ENCODE measurements around the gene RAB3IL1.

The RAB3IL1 gene

DNA sequence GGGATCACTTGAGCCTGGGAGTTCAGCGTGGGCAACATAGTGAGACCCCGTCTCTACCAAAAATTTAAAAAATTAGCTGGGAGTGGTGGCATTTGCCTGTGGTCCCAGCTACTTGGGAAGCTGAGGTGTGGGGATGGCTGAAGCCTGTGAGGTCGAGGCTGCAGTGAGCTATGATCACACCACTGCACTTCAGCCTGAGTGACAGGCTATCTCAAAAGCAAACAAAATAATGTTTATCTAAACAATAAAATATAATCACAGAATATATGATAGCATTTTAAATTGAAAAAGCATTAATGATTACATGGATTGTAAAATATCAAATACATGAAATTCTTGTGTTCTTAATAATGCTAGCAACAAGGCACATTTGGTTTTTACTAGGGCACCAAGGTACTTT is 35.5 kb upstream of the RAB3IL1 start:
- no peak for DNase-seq

DNA sequence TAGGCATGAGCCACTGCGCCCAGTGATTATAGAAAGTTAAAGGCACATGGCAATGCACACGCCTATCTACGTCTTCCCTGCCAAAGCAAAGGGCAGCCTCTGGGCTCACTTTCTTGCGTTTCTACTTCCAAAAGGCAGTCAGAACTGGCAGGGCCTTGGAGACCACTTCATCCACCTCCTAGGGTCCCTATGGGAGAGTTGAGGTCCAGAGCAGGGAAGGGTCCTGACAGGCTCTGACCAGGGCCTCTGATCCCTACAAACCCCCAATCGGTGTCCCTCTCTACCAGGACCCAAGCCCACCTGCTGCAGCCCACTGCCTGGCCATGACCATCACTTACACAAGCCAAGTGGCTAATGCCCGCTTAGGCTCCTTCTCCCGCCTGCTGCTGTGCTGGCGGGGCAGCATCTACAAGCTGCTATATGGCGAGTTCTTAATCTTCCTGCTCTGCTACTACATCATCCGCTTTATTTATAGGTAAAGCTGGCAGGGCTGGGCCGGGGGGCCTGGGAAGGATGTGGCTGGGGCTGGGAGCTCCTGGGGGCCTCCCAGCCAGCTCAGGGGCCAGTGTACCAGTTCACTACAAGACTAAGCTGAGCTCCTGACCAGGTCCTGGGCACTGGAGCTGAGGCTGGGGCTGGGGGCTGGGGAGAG is 34.2 kb upstream of the RAB3IL1 start:
- DNase-seq, result no peak

DNA sequence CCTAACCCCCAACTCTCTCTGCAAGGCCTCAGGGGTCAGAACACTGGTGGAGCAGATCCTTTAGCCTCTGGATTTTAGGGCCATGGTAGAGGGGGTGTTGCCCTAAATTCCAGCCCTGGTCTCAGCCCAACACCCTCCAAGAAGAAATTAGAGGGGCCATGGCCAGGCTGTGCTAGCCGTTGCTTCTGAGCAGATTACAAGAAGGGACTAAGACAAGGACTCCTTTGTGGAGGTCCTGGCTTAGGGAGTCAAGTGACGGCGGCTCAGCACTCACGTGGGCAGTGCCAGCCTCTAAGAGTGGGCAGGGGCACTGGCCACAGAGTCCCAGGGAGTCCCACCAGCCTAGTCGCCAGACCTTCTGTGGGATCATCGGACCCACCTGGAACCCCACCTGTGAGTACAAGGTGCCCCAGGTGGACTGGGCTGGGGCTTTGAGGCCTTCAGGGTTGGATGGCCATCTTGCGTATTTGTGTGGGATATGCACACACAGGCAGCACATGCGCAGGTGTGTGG is 32.7 kb upstream of the RAB3IL1 start, which contains the start of gene BEST1:
Gene BEST1, plus strand, starts transcription at position 317 of the 513 bp plus-strand sequence. CDS start 1,456 bp downstream, outside the sequence.
- no peak for DNase-seq

DNA sequence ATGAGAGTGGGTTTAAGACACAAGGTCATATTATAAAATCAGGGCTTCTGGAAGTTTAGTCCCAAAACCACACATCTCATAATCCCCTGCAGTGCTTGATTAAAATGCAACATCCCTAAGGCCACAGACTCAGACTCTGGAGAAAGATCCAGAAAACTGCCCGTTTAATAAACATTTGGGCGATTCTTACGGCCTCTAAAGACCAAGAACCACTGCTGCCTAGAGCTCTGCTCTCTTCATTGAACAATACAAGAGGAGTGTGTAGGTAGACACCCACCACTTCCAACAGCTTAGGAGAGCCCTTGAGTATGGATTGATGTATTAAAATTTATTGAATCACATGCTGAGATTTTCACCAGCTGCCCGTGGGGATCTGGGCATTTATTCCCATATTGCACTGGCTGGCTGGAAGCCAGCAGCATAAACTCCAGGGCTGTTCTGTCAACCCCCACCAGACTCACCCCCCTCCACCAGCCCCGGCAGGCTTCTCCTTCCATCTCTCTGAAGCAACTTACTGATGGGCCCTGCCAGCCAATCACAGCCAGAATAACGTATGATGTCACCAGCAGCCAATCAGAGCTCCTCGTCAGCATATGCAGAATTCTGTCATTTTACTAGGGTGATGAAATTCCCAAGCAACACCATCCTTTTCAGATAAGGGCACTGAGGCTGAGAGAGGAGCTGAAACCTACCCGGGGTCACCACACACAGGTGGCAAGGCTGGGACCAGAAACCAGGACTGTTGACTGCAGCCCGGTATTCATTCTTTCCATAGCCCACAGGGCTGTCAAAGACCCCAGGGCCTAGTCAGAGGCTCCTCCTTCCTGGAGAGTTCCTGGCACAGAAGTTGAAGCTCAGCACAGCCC is 32.0 kb upstream of the RAB3IL1 start:
- peak; percentile 81 to 84 (median 82) for DNase-seq

DNA sequence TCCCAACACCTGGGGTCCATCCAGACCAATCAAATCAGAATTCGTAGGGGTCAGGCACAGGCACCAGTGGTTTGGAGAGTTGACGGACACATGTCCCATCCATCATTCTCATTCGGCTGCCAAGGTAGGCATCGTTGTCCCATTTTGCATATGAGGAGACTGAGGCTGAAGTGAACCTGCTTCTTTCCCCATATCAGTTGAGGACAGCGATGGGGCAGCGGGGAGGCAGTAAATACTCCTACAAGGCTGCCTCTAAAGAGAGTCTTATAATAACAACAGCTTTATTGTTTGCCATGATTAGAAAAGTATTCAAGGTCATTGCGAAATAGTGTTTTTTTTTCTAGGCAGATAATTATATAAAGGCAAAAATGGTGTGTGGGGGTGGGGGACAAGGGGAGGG is 31.1 kb upstream of the RAB3IL1 start:
- DNase-seq, result no peak

DNA sequence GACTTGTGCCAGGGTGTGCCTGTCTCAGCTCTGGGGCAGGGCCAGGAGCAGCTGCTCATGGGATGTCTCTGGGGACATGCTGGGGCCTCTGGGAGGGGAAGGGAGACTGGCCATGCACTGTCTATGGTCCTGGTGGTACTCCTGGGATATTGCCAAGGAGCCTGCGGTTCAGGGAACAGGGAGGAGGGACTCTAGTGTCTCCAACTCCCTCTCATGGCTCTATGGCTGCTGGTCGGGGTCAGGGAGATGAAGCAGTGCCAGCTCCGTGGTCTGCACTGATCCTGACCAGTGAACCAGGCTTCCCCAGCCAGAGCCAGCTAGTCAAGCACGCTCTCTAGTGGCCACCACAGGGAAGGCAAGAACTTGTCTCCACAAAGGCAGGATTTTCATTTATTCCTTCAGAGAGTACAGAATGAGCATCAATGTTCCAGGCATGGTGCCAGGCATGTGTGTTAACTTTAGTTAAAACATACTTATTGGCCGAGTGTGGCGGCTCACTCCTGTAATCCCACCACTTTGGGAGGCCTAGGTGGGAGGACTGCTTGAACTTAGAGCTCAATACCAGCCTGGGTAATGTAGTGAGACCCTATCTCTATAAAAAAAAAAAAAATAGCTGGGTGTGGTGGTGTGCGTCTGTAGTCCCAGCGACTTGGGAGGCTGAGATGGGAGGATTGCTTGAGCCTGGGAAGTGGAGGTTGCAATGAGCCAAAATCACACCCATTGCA is 30.3 kb upstream of the RAB3IL1 start:
- peak; percentile 83 to 90 (median 84) for DNase-seq

DNA sequence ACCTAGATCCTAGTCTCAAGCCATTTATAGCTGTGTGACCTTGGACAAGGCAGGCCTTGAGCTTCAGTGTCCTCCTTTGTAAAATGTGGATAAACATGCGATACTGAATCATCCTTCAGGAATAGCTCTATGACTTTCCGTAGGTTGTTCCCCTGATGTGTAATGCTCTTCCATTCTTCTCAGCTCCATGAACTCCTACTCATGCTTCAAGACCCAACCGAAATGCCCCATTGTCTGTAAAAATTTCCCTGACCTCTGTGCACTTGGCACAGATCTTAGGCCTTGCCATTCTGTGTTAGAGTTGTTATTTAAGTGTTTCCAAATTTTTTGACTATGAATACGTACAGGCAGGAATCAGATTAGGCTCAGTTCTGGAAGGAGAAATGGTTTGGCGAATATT is 29.5 kb upstream of the RAB3IL1 start:
- peak in 1 of 3 donors; percentile 27 for DNase-seq

DNA sequence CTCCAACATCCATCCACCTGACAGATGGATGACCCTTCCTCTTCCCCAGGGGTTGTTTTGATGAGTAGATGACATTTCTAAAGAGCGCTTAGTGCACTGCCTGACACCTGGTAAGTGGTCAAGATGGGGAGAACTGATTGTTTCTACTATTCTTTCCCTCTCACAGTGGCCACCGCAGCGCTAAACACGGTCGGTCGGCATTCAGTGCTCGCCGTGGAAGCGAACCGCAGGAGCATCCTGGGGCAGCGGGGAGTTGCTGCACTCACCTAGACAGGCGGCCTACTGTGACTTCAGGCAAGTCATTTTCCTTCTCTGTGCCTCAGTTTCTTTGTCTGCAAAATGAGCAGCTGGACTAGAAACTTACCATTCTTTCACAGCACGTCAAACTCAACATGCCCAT is 27.8 kb upstream of the RAB3IL1 start:
- no peak for DNase-seq

DNA sequence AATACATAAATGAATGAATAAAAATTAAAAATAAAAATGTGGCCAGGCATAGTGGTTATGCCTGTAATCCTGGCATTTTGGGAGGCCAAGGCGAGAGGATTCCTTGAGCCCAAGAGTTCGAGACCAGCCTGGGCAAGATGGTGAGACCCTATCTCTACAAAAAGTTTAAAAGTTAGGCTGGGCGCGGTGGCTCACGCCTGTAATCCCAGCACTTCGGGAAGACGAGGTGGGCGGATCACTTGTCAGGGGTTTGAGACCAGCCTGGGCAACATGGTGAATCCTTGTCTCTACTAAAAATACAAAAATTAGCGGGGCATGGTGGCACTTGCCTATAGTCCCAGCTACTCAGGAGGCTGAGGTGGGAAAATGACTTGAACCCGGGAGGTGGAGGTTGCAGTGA is 23.1 kb upstream of the RAB3IL1 start:
- DNase-seq, result no peak

DNA sequence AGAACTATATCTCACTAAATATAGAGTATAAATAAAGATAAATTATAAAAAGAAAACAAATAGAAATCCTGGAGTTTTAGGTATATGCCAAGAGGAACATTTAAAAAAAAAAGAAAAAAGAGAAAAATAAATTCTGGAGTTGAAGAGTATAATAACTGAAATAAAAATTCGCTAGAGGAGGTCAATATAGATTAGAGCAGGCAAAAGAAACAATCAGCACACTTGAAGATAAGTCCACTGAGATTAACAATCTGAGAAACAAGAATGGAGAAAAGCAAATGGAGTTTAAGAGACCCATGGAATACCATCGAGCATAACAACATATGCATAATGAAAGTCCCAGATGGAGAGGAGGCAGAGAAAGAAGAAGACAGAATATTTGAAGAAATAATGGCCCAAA is 18.5 kb upstream of the RAB3IL1 start:
- no peak for DNase-seq

DNA sequence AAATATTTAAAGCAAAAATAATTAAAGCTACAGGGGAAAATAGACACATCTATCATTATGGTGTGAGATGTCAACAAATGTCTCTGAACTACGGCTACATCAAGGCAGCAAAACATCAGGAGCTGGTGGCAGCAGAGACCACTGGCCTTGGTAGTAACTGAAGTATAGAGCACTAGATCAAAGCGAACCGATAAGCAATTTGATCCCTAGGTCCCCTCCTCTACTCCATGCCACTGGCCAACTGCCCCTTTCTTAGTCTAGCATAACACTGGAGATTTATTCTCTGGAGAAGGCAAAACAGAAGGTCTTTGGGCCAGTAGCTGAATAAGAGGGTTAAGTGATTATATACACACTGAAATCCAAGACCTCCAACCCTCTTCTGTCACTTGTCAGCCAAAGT is 13.6 kb upstream of the RAB3IL1 start:
- no peak for DNase-seq

DNA sequence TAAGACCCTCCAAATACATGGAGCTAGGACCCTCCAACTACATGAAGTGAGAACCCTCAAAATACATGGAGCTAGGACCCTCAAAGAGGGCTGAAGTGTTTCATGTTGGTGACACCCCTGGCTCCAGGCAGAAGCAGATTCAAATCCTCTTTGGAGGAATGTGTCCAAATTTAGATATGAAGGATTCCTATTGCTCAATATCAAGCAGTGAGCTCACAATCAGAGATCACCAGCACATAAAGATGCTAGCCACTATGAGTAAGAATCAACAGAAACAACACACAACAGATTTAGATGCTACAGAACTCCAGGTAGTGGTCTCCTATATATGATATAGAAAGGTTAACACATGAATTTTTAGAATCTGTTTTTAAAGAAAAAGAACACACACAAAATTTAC is 11.2 kb upstream of the RAB3IL1 start:
- DNase-seq, result peak; percentile 28 to 46 (median 45)

DNA sequence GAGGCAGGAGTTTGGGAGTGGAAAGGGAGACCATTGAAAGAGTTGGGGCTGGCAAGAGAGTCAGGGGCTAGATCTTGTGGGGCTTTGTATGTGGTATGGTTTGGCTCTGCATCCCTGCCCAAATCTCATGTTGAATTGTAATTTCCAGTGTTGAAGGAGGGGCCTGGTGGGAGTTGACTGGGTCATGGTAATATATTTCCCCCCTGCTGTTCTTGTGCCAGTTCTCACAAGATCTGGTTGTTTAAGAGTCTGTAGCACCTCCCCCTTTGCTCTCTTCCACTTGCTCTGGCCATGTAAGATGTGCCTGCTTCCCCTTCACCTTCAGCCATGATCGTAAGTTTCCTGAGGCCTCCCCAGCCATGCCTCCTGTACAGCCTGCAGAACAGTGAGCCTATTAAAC is 10.1 kb upstream of the RAB3IL1 start:
- peak; percentile 57 to 66 (median 60) for DNase-seq

DNA sequence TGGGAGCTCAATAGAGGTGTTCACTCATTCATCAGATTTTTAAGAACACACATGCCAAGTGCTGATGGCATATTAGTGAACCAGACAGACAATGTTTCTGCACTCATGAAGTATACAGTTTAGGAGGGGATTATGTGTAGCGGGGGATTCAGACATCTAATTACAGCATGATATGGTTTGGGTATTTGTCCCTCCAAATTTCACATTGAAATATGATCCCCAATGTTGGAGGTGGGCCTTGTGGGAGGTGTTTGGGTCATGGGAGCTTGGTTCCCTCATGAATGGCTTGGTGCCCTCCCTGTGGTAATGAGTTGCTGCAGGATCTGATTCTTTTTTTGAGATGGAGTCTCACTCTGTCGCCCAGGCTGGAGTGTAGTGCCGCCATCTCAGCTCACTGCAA is 8.9 kb upstream of the RAB3IL1 start:
- DNase-seq, result no peak

DNA sequence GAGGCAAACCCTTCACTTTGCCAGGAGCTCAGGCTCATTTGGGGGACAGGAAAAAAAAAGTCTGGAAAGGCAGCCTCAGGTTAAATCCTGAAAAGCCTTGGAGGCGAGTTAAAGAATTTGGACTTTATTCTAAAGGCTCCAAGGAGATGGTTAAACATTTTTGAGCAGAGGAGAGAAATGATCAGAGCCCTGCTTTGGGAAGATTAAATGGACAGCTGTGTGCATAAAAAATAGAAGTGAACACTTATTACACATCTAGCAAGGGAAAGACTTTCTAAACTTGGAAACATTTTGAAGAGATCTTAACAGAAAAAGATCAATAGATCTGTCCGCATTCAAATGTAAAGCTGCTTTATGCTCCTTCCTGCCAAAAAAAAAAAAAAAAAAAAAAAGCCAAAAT is 8.4 kb upstream of the RAB3IL1 start:
- no peak for DNase-seq

DNA sequence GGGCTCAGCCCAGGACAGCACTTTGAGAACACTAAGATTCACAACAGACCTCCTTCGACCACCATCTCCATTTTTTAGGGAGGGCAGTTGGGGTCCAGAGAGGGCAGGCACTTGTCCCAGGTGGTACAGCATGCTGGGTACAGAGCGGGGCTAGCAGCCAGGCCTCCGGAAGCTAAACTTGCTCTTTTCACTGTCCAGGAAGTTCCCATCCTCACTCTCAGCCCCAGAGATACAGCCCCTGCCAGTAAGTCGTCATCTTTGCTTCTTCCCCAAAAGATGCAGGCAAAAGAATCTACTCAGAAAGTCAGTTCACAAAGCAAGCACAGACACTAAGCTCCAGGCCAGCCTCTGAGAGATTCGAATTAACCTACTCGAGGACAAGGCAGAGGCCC is 6.7 kb upstream of the RAB3IL1 start:
- DNase-seq, result no peak

DNA sequence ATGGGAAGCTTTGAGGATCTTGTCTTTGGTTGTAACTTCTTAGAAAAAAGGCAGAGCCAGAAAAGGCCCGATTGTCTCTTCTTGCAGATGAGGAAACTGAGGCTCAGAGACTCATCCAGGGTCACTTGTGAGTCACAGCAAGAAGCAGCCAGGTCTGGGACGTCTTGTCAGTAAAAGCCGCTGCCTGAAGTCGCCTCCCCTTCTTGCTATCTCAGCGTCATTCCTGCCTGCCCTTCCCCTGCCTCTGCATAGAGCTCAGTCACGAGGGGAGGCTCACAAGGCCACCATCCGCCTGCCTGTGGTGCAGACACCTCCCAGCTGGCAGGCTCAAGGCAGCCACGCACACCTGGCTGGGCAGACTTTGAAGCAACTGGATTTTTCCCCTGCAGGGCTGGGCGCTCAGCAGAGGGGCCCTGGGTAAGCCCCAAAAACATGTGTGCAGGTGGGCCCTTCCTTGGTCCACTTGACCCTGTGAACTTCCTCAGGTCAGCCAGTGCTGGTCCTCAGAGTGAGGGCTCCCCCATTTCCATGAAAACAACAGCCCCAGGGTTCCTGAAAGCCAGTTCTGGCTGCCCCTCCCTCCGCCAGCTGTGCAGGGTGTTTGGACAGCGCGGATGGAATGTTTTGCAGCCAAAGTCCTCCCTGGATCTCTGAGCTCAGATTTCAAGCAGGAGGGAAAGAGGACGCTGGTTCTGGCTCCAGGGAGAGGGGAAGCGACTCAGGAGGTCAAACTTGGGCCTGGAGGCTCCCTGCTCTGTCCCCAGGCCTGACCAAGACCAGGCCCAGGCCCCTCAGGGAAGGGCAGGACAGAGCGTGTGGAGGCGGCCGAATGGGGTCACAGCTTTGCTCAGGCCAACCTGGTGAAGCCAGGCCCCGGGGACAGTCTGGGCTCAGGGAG is 6.0 kb upstream of the RAB3IL1 start:
- peak; percentile 34 to 51 (median 35) for DNase-seq

DNA sequence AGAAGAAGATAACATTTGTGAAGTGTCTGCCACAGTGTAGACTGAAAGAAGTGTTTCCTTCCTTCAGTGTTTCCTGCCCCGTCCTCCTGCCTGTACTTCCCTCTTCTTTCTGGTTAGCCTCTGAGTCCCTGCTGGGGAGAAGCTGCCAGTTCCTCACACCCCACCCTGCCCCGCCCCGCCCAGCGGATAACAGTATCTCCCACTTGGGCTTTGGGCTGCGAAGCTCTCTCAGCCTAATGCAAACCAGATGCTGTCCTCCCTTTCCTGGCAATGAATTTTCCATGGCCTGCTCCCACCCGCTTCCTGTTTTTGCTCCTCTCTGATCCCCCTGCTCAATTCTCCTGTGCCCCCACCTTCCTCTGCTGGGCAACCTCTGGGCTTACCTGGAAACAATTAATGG is 5.2 kb upstream of the RAB3IL1 start:
- DNase-seq, result peak; percentile 76 to 78 (median 76)

DNA sequence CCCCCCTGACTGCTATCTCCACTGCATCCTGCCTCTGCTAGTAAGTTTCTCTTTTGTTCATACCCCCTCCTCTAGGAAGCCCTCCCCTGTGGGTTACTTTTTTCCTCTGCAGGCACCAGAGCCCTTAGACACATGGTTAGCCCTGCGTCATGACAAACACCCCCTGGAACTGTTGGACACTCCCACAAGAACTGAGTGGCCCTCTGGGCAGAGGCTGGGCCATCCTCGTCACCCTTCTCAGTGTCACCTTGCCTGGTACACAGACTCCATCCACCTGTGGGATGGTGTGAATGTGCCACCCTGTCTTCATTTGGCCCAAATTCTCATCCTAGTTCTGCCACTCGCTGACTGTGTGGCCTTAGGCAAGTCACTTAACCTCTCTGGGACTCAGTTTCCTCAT is 4.1 kb upstream of the RAB3IL1 start:
- DNase-seq, result no peak

DNA sequence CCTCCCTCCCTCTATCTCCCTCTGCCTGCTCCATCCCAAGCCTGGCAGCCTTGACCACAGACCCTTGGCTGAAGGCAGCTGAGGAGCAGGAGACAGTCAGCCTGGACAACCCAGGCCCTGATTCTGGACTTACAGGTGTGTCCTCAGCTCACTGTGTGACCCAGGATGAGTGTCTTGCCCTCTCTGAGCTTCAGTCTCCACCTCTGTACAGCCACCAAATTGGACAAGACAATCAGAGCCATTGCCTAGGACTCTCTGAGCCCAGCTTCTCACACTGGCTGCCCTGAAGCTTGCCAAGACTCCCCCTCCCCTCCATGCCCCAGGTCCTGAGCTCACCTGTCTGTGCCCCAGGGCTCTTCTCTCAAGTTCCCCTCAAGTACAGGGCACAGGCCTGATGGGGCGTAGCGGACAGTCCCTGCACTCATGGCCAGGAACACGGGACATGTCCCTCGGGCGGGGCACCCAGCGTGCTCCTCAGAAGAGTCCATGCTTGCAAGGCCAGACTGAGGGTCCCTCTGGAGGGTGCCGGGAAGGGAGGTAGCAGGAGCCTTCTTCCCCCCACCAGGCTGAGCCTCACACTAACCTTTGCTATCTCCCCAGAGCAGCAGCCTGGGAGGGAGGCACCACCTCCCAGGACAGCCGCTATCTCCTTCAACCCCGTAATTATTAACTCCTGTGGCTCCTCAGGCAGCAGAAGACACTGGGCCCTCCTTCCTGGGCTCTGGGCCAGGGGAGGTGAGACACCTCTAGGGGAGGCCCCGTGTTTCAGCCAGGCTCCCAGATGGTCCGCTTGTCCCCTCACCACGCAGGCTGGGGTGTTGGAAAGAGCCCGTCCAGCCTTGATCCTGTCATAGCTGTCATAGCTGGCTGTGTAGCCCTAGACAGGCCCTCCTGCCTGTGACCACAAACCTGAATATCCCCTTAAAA is 2.6 kb upstream of the RAB3IL1 start:
- DNase-seq, result no peak

All from suppressor macrophage treated with lipopolysaccharide for 1 hour (primary cell).